DMS114 treated with DMSO at 0.1 percent for 48 hours (cell line): ENCODE results near the gene RNF144B.
"Not testable (repeated sequence)": the region's sequence is repeated elsewhere in the genome, so short reads cannot be mapped to it uniquely, and the experiment has no call there.

Source experiments
- DNase-seq: peaks from one replicate; lab custom pipeline; 2025; ENCODE audit not compliant: unreplicated experiment; lab: John Stamatoyannopoulos, UW

RNF144B gene

DNA sequence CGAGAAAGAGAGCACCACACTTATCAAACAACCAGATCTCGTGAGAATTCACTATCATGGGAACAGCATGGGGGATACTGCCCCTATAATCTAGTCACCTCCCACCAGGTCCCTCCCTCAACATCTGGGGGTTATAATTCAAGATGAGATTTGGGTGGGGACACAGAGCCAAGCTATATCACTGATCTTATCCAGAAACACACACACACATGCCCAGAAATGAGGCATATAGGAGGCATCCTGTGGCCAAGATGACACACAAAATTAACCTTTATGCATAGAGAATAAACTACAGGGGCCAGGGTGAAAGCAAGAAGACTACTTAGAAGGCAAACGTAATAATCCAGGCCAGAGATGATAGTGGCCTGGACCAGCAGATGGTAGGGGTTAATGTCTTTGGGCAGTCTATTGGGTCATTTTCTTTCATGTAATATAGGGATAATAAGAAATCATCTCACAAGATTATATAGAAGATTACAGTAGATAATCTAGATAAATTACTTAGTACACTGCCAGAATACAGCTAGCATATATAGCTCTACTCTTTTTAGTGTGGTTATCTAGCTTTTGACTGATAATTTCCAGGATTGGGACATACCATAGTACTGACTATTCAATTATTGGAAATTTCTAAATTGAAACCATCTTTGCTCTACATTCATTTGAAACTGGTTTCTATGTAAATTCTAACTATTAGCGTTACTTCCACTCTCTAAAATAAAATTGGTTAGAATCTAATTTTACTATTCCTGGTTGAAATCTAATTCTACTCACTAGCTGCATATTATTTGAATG lies 20.0 kb downstream of the RNF144B start:
- no peak for DNase-seq

DNA sequence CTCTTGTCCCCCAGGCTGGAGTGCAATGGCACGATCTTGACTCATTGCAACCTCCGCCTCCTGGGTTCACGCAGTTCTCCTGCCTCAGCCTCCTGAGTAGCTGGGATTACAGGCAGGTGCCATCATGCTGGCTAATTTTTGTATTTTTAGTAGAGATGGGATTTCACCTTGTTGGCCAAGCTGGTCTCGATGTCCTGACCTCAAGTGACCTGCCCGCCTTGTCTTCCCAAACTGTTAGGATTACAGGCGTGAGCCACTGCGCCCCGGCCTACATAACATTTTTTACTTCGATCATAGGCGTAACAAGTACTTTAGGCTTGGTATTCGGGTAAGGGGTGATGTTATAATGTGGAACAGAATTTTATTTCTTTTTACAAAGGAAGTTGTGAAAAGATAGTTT lies 22.5 kb downstream of the RNF144B start:
- not testable (repeated sequence) for DNase-seq

DNA sequence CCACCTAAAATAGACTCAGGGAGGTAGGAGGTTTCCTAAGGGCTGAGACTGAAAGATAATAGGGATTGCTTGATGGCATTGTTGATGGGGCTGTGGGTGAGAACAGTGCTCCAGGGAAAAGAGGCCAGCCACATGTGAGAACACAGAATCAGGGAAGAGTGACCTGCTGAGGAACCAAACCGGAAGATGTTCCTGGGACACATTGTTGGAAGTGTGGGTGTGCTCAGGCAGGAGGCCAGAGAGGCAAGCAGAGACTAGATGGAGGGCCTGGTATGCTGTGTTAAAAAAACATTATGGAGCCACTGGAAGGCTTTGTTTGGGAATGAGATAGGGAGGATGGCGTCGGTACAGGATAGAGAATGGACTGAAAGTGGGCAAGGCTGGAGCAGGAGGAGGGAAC lies 23.3 kb downstream of the RNF144B start:
- no peak for DNase-seq

DNA sequence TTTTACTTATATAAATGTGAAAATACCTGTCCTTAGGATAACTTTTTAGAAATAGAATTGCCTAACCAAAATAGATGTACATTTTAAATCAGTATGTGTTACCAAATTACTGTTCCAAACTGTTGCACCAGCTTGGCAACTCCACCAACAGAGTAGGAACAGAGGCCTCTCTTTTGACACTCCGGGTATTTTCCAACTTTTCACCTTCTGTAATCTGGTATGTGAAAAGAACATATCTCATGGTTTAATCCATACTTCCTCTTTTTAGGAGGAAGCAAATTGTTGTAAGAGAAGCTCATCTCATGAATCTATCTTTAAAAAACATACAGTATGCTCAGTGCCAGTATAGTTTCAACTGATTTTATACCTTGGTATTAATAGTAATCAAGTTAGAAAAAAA lies 24.9 kb downstream of the RNF144B start:
- DNase-seq, result no peak

DNA sequence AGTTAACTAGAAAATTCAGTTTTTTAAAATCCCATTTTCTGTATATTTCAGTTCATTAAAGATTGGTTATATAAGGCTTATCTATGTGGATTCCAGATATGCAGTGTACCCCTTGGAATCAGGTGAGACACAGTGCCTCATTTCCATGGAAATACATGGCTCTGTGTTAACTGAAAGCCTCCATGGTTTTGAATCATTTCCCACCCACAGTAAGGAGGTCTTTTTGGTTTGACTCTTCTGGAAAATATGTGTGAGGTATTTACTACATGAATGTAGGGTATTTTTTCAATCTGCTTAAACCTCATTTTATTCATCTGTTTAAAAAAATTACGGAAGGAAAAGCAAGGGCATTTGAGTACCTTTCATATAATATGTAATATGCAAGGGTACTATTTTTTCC lies 25.5 kb downstream of the RNF144B start:
- DNase-seq, result no peak

DNA sequence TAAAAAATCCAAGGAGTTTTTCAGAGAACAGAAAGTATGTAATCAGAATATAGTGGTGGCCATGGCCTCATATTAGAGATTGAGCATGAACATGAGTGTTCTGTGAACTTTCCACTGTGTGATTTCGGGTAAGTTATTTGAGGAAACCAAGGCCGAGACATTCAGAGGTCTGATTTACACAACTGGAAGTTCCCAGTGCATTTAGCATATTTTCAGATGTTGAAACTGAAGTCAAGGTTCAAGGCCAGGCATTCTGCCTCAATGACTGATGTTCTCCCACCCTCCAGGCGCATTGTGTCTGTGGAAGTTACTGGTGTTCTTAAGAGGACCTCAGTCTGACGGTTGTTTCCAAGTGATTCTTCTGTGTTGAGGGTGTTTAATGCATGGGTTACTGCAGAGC lies 26.2 kb downstream of the RNF144B start:
- DNase-seq, result no peak

DNA sequence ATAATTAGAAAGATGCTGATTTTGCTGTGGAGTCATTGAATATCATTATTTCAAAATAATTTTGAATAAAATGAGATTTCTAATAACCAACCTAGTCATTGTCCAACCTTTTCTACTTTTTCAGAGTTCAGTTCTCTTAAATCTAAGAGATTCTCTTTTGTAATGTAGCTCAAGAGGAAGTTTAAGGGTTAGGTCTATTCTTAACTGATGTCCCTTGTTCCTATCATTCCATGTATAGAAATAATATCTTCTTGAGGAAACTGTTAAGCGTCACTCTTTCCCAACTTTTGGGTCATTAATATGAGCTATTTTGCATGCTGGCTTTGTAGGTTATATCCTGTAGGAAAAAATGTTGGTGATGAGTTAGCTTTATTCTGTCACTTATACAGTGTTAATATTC lies 27.0 kb downstream of the RNF144B start:
- no peak for DNase-seq

DNA sequence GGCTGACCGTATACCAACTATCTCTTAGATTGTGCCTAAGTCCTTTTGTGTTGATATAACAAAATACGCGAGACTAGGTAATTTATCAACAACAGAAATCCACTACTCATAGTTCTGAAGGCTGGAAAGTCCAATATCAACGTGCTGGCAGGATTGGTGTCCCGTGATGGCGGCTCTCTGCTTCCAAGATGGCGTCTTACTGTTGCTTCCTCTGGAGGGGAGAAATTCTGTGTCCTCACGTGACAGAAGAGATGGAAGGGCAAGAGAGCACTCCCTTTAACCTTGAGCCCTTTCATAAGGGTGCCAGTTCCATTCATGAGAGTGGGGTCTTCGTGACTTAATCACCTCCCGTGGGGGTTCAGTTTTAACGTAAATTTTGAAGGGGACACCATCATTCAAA lies 28.1 kb downstream of the RNF144B start:
- no peak for DNase-seq

DNA sequence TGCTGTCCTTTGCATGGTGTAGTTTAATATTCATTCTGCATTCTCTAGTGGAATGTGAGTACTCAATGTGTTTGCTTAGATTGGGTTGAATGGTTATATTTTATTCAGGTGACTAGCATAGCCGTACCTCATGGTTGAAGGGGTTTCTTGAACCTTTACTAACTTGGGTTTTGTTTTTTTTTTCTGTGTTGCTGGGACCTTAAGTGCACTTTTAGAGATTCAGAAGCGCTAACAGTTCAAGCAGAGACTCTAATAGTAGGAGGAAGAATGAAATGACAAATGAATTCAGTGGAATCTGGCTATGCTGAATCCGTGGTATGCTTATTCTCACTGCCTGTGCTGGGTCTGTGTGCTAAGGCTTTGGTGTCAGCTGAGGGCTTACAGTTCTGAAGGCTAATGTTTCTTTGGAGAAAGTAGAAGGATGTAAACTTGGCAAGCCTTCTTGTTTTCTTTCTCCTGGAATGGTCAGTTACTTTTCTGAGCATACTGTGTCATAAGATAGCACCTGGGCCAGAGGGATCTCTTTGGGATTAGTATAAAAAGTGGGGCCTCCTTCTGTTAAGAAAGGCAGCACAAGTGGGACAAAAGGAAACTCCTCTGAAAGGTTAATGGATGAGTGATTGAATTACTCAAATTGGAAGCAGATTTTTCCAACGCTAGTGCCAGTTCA lies 28.7 kb downstream of the RNF144B start:
- DNase-seq, result no peak

DNA sequence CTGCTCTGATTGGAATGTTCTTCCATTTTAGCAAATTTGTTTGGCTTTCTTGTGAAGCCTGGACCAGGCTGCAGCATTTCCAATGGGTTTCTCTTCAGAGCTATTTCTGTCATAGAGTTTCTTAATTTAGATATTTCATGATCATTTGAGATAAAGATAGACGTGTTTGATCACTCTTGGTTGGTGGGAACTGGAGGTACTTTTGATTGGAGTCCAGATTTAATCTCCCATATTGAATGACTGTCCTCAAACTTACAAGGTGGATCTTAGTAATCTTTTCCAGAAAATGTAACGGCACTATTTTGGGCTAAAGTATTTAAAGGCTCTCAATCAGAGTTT lies 29.2 kb downstream of the RNF144B start:
- no peak for DNase-seq

DNA sequence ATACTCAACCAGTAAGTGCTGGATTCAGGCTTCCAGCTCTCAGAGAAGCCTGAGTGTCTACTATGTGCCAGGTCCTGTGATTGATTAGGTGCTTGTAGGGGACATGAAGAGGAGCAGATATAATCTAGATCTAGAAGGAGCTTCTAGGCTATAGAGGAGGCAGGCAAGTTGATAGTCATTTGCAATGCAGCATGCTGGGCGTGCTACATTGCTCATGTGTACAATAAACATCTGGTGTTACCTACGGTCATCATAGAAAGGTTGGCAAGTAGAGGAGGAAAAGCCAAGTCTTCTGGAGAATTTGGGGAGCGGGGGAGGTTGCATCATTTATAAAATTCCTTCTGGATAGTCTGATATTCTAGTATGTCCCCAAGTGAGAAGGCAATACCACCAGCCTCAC lies 33.2 kb downstream of the RNF144B start:
- DNase-seq, result no peak

DNA sequence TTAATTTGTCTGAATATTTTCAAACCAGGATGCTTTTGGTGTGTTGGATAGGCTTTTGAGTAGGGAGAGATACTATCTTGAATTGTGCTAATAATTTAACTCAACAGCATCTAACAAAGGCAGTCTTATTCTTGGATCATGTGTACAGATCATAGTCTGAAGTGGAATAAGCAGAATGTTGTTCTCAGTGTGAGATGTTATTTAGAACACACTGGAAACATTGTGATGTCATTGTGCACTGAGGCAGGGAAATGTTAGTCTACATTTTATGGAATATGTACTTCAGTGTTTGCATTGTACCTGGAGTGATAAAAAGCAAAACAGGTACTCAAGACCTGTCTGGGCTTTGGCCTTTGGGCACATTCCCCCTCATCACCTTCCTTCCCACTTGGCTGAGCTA lies 35.0 kb downstream of the RNF144B start:
- no peak for DNase-seq

DNA sequence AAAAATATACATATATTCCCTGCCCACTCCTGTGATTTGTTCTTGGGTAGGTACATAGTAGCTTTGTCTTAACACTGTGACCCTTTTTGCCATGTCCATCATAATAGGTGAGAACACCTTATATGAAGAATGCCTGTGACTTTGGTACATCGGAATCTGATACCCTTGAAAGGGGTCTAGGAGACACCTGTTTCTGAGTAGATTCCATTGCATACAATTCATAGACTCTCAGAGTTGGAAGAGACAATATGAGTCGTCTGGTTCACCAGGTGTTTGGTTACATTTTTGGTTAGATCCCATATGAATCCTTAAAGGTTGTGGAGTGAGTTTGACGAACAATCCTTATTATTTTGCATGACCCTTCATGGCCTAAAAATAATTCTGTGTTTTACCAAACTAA lies 36.3 kb downstream of the RNF144B start:
- DNase-seq, result no peak

DNA sequence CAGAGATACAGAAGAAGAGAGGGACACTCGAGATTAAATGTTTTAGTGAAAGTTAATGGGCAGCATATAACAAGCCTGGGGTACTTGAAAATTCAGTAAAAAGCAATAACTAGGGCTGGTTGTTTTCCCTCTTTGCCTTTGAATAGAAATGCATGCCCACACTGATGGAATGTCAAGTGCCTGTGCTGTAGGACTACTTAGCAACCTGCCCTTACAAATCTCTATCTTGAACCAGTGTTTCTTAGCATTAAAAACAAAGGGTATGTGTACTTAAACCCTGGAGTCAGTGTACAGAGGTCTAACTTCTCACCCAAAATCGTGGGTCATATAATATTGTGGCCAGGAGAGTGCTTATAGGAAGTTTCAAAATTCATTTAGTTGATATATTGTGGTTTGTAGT lies 37.1 kb downstream of the RNF144B start:
- no peak for DNase-seq

DNA sequence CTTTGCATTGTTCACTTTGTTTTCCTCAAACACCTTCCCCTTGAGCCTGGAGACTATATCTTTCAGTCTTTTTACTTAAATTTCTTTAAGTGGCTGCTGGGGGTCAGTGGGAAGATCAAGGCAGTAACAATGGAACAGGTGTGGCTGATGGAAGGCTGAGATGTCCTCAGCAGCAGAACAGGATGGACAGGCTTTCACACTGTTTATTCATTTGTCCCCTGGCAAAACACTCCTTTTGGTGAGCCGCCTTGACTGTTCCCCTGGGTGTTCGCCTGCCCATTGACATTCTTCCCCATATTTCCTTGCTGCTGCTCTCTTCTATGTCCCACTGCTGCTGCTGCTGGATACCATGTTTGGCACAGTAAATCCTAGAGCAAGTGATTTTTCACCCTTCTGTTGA lies 38.1 kb downstream of the RNF144B start:
- DNase-seq, result no peak

DNA sequence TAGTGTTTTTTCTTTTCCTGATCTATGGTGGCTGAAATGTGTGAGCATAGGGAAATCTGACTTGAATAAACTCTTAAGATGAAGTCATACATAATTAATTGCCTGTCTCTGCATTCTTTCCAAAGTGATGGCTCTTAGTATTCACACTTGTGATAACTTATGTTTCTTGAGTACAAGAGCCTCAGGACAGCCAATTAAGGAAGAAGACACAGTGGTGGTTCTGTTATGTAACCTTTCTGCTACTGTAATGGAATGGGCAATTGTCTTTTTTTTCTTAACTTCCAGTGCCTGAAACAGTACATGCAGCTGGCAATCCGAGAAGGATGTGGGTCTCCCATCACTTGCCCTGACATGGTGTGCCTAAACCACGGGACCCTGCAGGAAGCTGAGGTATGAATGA lies 40.1 kb downstream of the RNF144B start:
- no peak for DNase-seq

DNA sequence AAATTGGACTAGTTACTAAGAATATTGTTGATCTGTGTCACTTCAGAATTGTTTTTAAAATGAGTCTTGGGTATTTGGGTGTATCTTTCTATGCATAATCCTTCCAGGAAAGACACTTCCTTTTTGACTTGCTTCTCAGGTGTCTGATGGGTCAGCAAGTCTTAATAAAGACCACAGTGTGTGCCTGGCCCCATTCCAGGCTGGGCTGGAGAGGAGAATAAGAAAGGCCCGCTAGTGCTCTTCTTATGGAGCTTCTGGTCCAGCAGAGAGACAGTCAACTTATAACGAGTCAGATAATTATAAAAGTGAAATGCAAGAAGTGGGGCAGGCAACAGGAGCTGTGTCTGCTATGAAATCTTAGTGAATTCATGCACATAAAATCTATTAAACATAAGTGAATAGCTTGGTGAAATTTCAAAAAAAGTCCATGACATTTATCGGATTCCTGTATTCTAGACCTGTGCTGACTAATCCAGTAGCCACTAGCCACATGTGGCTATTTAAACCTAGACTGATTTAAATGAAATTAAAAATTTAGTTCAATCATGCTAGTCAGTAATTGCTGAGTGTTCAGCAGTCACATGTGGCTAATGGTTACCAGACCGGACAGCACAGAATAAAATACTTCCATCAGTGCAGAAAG lies 42.6 kb downstream of the RNF144B start:
- DNase-seq, result no peak

DNA sequence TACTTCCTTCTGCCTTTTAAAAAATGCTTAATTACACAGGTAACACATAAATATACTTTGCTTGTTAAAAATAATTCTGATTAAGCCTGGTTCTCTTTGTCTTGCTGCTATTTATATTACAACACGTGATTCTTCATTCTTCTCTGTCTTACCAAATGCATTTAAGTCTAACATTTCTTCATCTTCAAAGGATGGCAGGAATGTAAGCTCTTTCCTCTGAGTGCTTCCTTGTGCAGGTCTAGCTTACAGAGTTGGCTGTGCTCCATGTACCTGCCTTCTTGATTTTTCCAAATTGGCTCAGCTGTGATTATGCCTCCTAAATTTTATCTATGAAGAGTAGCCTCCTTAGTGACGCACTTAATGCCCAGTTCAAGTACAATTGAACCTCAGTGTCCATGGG lies 44.4 kb downstream of the RNF144B start:
- DNase-seq, result no peak

DNA sequence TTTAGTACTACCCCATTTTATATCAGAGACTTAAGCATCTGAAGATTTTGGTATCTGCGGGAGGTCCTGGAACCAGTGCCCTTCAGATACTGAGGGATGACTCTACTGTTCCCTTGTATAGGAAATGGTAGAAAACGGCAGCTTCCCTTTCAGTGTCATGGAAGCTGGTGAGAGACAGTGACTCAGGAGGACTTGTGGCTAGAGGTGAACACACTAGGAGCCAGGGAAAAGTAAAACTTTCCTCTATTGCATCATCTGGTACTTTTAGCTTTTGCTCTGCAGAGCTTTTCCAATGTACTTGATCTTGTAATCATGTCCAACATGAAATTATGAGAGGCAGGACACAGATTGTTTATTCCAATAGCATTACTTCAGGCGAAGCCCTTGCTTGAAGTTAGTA lies 45.0 kb downstream of the RNF144B start:
- DNase-seq, result no peak

DNA sequence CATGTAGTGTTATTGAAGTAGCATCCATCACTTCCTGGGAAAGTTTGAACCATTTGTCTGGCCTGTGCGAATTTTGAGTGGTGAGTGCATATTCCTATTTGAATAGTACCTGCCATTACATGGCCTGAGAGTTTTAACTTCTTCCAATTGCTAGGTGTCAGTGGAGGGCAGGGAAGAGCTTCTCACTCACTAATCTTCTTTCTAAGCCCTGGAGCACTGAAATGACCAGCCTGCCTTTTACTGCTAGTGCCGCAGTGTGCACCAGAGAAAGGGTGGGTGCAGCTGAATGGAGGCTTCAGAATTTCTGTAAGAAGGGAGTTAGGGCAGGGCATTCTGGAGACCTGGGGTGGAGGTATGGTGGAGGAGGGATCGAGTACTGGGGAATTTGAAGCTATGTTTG lies 45.5 kb downstream of the RNF144B start:
- DNase-seq, result no peak

DNA sequence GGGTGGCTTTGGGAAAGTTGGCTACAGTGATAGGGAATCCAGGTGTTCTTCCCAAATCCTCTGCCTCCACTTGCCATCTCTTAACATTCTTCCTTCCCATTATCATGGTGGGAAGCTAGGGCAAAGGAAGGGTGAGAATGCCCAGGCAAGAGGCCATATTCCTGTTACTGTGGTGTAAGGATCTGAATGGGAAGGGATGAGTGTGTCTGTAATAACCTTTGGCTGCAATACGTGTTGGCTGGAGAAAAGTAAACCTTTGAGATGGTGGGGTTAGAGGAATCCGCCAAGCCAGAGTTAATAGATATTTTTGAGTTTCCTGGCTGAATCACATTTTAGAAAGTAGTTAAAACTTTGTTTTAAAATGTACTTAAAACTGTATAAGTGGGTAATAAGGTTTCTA lies 45.9 kb downstream of the RNF144B start:
- no peak for DNase-seq

DNA sequence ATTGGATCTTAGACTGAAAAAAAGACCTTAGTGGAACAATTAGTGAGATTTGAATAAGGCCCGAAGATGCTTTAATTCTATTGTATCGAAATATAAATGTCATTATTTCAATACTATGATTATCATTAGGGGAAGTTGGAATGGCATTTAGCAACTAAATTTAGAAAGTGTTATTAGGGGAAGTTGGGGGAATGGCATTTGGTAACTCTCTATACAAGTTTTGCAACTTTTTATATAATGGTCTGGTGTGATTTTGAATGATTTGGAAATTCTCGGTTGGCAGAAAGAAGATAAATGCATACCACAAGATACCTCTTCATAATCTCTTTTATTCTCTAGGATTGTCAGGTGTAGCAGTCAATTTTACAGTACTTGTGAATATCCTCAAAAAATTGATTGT lies 49.2 kb downstream of the RNF144B start:
- DNase-seq, result no peak

DNA sequence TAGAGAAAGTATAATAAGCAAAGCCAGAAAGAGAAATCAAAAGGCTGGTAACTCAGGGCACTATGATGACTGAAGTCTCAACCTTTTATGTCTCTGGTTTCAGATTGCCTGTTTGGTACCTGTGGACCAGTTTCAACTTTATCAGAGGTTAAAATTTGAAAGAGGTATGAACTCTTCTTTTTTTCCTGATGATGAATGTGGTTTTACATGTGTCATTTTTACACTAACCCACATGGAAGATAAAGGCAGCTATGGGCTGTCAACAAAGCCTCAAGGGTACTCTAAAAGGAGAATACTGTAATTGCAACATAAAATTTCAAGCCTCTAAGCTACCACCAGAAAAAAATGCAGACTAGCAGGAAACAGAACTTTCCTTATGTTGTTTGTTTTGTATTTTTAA lies 52.4 kb downstream of the RNF144B start:
- DNase-seq, result no peak
